Measurements from ENCODE around the gene UNC79. TPM values are rescaled to one million over a fixed set of nuclear protein-coding genes. Genes with fewer than 3 reads are reported as not detected.

The UNC79 gene
- total and polyA plus RNA-seq, 3 donors from 2014 or later, result 4.3 to 10.7 (median 5.5) TPM

DNA sequence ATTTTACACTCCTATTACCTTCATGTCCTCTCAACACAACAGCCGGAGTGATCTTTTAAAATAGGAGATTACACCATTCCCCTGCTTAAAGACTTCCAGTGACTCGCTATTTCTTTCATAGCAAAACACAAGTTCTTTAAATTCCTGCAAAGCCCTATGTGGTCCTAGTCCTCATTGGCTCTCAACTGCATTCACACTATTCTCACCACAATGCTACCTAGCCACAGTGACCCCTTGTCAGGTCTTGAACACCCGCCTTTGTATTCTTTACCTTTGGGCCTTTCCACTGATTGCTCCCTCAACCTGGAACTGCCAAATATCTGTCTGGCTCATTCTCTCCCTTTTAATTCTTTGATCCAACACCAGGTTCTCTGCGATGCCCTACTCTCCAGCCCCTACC, 197.3 kb downstream of the UNC79 start:
- Histone ChIP-seq H3K27ac (no peak overlapping the region), H3K36me3 (ENCODE audit: low read depth, missing control alignments) (no peaks in the 10 kb centered on the region), H3K9me3 (no peaks in the 10 kb centered on the region), H3K4me1 (no peaks in the 10 kb centered on the region), H3K27me3 (no peaks in the 10 kb centered on the region), H3K4me3 (no peak overlapping the region)
- no peak for TF ChIP-seq POLR2A (IDR thresholded peaks at IDR 0.05)
- TF ChIP-seq, protein P1, sequence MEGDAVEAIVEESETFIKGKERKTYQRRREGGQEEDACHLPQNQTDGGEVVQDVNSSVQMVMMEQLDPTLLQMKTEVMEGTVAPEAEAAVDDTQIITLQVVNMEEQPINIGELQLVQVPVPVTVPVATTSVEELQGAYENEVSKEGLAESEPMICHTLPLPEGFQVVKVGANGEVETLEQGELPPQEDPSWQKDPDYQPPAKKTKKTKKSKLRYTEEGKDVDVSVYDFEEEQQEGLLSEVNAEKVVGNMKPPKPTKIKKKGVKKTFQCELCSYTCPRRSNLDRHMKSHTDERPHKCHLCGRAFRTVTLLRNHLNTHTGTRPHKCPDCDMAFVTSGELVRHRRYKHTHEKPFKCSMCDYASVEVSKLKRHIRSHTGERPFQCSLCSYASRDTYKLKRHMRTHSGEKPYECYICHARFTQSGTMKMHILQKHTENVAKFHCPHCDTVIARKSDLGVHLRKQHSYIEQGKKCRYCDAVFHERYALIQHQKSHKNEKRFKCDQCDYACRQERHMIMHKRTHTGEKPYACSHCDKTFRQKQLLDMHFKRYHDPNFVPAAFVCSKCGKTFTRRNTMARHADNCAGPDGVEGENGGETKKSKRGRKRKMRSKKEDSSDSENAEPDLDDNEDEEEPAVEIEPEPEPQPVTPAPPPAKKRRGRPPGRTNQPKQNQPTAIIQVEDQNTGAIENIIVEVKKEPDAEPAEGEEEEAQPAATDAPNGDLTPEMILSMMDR (IDR thresholded peaks at IDR 0.05), result no peak
- WGBS, 2 donors, result 93 to 95% methylated on average over 4 of the region's 4 CpGs
- intact Hi-C loops (cut with DNase I; ENCODE audit: low total_unique reads), result no loop called here
- no peak for DNase-seq

- intact Hi-C loops (cut with DNase I; ENCODE audit: low total_unique reads), result no loop called here
- TF ChIP-seq, protein P1 (IDR thresholded peaks at IDR 0.05), result no peak
- no peak for TF ChIP-seq POLR2A (IDR thresholded peaks at IDR 0.05)
- no peaks in the 10 kb centered on the region for H3K4me1 ChIP-seq
- H3K27ac ChIP-seq, result no peak overlapping the region
- no peaks in the 10 kb centered on the region for H3K9me3 ChIP-seq
- no peaks in the 10 kb centered on the region for H3K36me3 ChIP-seq (ENCODE audit: low read depth, missing control alignments)
- no peaks in the 10 kb centered on the region for H3K27me3 ChIP-seq
- no peak overlapping the region for H3K4me3 ChIP-seq
- DNase-seq, result no peak
Observed at GRCh38 chr14:93629643-93630042, 198.9 kb downstream of the UNC79 start.

GRCh38 chr14:93638790-93639189, 208.1 kb downstream of the UNC79 start:
- TF ChIP-seq, protein P1 (IDR thresholded peaks at IDR 0.05), result no peak
- TF ChIP-seq POLR2A (IDR thresholded peaks at IDR 0.05), result no peak
- WGBS, 2 donors, result 86 to 92% methylated on average over 5 of the region's 5 CpGs
- intact Hi-C loops (cut with DNase I; ENCODE audit: low total_unique reads), result no loop called here

DNA sequence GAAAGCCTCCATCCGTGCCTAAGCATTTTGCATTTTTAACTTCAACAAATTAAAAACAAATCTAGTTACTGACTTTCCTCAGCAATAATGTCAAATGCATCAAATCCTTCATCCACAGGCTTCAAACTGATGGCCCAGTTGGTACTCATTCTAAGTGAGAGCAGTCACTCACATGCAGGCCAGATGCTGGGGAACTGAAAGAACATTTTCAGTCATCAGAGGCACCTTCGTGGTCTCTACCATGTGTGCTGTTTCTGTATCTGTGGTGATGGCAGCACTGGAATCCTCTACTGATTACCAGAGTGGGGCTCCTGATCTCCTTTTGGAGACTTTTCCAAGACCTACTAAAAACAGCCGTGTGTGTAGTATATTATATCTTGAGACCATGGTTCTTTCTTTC, 212.4 kb downstream of the UNC79 start:
- TF ChIP-seq, protein P1 (IDR thresholded peaks at IDR 0.05), result no peak
- TF ChIP-seq POLR2A (IDR thresholded peaks at IDR 0.05), result no peak
- Histone ChIP-seq H3K4me3 (no peak overlapping the region), H3K27ac (no peak overlapping the region), H3K9me3 (no peaks in the 10 kb centered on the region), H3K27me3 (no peaks in the 10 kb centered on the region), H3K4me1 (no peaks in the 10 kb centered on the region), H3K36me3 (ENCODE audit: low read depth, missing control alignments) (no peaks in the 10 kb centered on the region)
- WGBS, 2 donors, result 56 to 76% methylated on average over 3 of the region's 3 CpGs
- intact Hi-C loops (cut with DNase I; ENCODE audit: low total_unique reads), result no loop called here
- no peak for DNase-seq

More at GRCh38 chr14:93638790-93639189, 208.1 kb downstream of the UNC79 start:
- H3K27me3 ChIP-seq, result no peaks in the 10 kb centered on the region
- no peaks in the 10 kb centered on the region for H3K36me3 ChIP-seq (ENCODE audit: low read depth, missing control alignments)
- no peak for DNase-seq
- no peak overlapping the region for H3K4me3 ChIP-seq
- H3K4me1 ChIP-seq, result no peaks in the 10 kb centered on the region
- no peaks in the 10 kb centered on the region for H3K9me3 ChIP-seq
- H3K27ac ChIP-seq, result no peak overlapping the region

GRCh38 chr14:93643676-93644075, 212.9 kb downstream of the UNC79 start:
- H3K4me1 ChIP-seq, result no peaks in the 10 kb centered on the region
- DNase-seq, result no peak
- no peaks in the 10 kb centered on the region for H3K27me3 ChIP-seq
- H3K4me3 ChIP-seq, result no peak overlapping the region
- H3K36me3 ChIP-seq (ENCODE audit: low read depth, missing control alignments), result no peaks in the 10 kb centered on the region
- no peak overlapping the region for H3K27ac ChIP-seq
- no peaks in the 10 kb centered on the region for H3K9me3 ChIP-seq
- intact Hi-C loops (cut with DNase I; ENCODE audit: low total_unique reads), result no loop called here
- TF ChIP-seq POLR2A (IDR thresholded peaks at IDR 0.05), result no peak
- TF ChIP-seq, protein P1 (IDR thresholded peaks at IDR 0.05), result no peak
- 93 to 97% methylated on average over 5 of the region's 5 CpGs for WGBS, 2 donors

Measured in testis (tissue), 3 donors.